Parietal lobe (tissue), 2 donors: Measurements from ENCODE around the gene PXDC1. TPM values are rescaled to one million over a fixed set of nuclear protein-coding genes. Genes with fewer than 3 reads are reported as not detected.

Source experiments
- small RNA-seq: library from RNA; depleted of rRNA; stranded (forward); fragments of <200 nt; gene quantifications from one replicate; pipeline ENCODE3, GENCODE V24; 2014; ENCODE audit warnings: low replicate concordance
- total RNA-seq: library from RNA; depleted of rRNA; stranded (reverse); fragments of >200 nt; gene quantifications from one replicate; pipeline ENCODE4 v1.2.3, GENCODE V29; 2014

PXDC1 gene, protein sequence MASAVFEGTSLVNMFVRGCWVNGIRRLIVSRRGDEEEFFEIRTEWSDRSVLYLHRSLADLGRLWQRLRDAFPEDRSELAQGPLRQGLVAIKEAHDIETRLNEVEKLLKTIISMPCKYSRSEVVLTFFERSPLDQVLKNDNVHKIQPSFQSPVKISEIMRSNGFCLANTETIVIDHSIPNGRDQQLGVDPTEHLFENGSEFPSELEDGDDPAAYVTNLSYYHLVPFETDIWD
- total RNA-seq, result 12.5 TPM

DNA sequence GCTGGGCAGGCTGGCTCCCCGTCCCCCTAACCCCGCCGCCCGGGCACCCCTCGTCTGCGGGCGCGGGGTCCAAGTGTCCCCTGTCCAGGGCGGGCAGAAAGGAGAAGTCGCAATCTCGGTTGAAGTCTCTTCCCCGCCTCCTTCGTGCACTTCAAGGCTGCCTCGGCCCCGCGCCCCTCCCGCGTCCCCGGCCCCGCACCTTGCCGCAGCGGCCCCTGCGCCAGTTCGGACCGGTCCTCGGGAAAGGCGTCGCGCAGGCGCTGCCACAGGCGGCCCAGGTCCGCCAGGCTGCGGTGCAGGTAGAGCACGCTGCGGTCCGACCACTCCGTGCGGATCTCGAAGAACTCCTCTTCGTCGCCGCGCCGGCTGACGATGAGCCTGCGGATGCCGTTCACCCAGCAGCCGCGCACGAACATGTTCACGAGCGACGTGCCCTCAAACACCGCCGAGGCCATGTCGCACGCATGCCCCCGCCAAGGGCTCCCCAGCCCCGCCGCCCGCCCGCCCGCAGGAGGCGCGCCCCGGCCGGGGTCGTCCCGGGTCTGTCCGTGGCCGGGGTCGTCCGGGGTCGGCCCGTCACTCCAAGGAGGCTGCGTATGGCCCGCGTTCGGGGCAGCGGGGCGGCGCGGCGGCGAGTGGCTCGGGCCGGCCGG is at the start of gene PXDC1:
PXDC1 (minus strand) TSS at position 637 of the 653 bp plus-strand sequence; CDS start at position 455, 182 bp downstream.

Small RNA genes within 50 kb of the gene (small RNA-seq; reads per million reads assigned to genes)
- gene AL033523.1, result not detected

Other genes starting within 250 kb of the PXDC1 start
- 17.2 TPM for gene FAM50B, start 97.7 kb upstream of the PXDC1 start, total RNA-seq